MM.1S (cell line): Measurements from ENCODE around the gene CCDC85C.

Experiments
- CTCF ChIP-seq: fragments of 300-600 bp; sonication (generic); IDR thresholded peaks from 2 replicates; pipeline ENCODE4 v1.5.1; 2016; ENCODE audit warnings: antibody characterized with exemption, low read length, mixed read lengths
- EZH2 ChIP-seq: fragments of 300-600 bp; sonication (generic); optimal IDR thresholded peaks from 2 replicates; pipeline ENCODE3; 2017; ENCODE audit warnings: low read depth, mild to moderate bottlenecking, antibody characterized with exemption, low read length, mixed read lengths
- EZH2phosphoT487 ChIP-seq: fragments of 300-600 bp; sonication (generic); IDR thresholded peaks from 2 replicates; pipeline ENCODE4 v1.6.1; 2018; ENCODE audit warnings: antibody characterized with exemption, low read length

GRCh38 chr14:99556134-99556791 is 47.7 kb downstream of the CCDC85C start:
- TF ChIP-seq CTCF (no peak), EZH2 (no peak), EZH2phosphoT487 (no peak)
